Mucosa of gallbladder (tissue), 1 donor: ENCODE results near the gene GJA1. TPM values are rescaled to one million over a fixed set of nuclear protein-coding genes. Genes with fewer than 3 reads are reported as not detected.
"Not testable (repeated sequence)": the region's sequence is repeated elsewhere in the genome, so short reads cannot be mapped to it uniquely, and the experiment has no call there.

Experiments used
- DNase-seq: peaks from one replicate; pipeline ENCODE4 v3.0.0-alpha.2; 2020; ENCODE audit warnings: low spot score
- total RNA-seq: library from RNA; stranded (reverse); gene quantifications from one replicate; pipeline ENCODE4 v1.2.1, GENCODE V29; 2021
- donor health status: DM: no; HTN: no; CAD: no.

Gene GJA1
- total RNA-seq, result 109 TPM

GRCh38 chr6:121435444-121436069, at the start of gene GJA1:
Gene GJA1 (plus strand): TSS chr6:121435646. CDS start chr6:121446848, 11,202 bp downstream.
- DNase-seq, result peak; percentile 52

- DNase-seq, result not testable (repeated sequence)
Measured at GRCh38 chr6:121386551-121386950, 48.9 kb upstream of the GJA1 start.

GRCh38 chr6:121389419-121389818, 46.0 kb upstream of the GJA1 start:
- DNase-seq, result no peak

DNA sequence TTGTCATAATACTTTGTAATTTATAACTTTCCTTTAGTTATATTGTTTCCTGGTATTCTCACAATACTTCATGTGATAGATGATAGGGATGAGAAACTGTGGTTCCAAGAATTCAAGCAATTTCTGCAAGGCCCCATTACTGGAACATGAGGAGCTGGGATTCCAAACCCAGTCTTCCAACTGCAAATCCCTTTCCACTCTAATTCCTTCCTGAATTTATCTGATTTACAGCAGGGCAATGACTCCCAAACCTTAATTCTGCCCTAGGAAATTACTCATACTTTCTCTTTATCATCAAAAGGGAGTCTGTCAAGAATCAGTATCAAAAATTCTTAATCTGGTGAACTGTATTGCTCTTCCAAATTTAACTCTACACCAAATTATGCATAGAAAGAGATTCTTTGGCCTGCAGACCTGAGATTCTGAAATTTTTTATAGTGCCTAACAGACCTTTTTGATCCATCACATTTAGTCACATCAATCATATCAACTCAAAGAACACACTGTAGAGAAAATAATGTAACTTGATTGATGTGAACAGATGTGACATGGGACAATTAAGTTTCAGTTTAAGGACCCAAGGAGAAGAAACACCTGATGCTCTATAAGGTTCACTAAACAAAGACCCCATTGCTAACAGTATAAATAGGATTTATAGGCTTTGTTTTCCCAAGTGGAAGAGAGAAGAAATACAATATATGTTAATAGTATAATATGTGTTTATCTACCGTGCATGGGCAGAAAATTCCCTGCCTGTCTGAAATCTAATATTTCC, 41.5 kb upstream of the GJA1 start:
- DNase-seq, result no peak

DNA sequence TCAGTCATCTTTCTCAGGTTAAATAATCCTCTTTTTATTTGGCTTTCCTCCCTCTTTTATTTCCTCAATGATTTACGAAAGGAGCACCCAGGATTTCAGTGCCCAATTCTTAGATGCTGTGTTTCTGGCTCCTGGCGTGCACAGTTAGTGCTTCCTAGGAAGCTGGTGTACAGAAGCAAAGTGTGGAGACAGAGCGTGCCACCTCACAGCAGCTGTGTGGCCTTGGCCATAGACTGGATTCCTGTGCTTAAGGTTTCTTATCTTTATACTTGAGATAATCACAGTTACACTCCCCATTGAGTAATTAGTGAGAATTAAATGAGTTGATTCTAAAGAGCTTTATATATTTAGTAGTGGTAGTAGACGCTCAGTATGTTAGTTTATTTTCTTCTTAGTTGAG, 39.7 kb upstream of the GJA1 start:
- DNase-seq, result no peak

DNA sequence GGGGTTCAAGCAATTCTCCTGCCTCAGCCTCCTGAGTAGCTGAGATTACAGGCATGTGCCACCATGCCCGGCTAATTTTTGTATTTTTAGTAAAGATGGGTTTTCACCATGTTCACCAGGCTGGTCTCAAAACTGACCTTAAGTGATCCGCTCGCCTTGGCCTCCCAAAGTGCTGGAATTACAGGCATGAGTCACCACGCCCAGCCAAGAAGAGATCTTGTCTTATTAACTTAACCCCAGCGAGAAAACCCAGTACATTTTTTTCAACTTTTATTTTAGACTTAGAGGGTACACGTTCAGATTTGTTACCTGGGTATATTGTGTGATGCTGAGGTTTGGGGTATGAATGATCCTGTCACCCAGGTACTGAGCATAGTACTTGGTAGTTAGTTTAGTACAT, 38.3 kb upstream of the GJA1 start:
- not testable (repeated sequence) for DNase-seq

DNA sequence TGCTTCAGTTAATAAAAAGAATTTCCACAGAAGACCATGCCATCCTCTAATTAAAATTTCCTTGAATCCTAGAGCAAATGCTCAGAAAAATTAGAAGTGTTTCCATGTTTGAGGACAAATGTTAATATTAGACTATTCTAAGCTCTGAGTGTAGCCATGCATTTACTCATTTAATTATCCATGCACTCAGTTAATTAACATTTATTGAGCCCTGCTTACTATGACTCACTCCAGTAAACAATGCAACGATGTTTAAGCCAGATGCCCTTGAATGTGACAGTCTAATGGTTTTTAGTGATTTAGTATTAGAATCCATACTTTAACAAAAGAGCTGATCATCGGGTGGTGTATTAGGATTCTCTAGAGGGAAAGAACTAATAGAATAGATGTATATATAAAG, 37.3 kb upstream of the GJA1 start:
- DNase-seq, result no peak

GRCh38 chr6:121399966-121400365, 35.5 kb upstream of the GJA1 start:
- no peak for DNase-seq

- no peak for DNase-seq
Measured at GRCh38 chr6:121403964-121404363, 31.5 kb upstream of the GJA1 start.

- no peak for DNase-seq
Measured at GRCh38 chr6:121405306-121405705, 30.1 kb upstream of the GJA1 start.

DNA sequence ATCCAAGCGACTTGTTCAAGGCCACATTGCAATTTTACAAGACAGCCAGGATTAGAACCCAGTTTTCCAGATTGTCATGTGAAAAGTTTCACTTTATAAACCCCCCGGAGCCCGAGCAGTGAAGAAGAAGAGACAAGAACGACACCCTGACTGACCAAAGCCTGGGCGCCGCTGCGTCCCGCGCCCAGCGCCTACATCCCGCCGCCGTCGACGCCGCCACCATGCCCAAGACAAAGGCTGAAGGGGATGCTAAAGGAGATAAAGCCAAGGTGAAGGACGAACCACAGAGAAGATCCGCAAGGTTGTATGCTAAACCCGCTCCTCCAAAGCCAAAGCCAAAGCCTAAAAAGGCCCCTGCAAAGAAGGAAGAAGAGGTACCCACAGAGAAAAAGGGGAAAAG, 27.1 kb upstream of the GJA1 start:
- DNase-seq, result no peak

- no peak for DNase-seq
Measured at GRCh38 chr6:121413879-121414278, 21.6 kb upstream of the GJA1 start.

- no peak for DNase-seq
Measured at GRCh38 chr6:121418346-121418745, 17.1 kb upstream of the GJA1 start.

GRCh38 chr6:121426686-121427085, 8.8 kb upstream of the GJA1 start:
- DNase-seq, result no peak

DNA sequence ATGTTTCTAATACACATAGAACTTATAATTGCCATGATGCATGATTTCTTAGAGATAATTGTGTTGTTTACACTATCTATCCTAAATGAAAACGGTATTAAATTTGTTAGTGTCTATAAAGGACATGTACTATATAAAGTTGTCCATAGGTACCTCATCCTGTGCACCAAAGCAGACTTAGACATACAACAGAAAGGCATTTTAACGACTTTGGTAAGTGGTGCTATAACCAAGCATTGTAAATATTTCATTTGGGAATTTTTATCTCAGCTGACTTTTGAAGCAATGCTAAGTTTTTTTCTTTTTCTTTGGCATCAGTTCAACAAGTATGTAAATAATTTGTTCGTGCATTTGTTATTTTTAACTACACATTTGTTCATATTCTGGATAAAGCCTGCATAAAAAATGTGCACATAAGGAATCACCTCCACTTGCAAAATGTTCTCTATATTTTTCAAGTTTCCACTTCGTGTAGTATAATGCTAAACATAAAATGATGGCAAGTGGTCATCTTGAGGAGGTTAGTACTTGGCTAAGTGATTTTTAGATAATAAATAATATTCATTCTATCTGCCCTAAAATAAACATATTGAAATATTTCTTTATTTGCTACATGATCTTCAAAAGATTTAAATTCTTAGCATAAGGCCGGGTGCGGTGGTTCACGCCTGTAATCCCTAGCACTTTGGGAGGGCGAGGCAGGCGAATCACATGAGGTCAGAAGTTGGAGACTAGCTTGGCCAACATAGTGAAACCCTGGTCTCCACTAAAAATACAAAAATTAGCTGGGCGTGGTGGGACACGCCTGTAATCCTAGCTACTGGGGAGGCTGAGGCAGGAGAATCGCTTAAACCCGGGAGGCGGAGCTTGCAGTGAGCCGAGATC, 6.3 kb upstream of the GJA1 start:
- no peak for DNase-seq

GRCh38 chr6:121430514-121431460, 4.7 kb upstream of the GJA1 start:
- DNase-seq, result no peak

DNA sequence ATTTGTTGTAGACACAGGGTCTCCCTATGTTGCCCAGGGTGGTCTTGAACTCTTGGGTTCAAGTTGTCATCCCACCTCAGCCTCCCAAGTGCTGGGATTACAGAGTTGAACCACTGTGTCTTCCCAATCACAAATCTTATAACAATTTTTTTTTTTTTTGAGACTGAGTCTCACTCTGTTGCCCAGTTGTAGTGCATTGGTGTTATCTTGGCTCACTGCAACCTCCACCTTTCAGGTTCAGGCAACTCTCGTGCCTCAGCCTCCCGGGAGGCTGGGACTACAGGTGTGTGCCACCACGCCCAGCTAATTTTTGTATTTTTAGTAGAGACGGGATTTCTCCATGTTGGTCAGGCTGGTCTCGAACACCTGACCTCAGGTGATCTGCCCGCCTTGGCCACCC, 3.7 kb upstream of the GJA1 start:
- DNase-seq, result not testable (repeated sequence)

DNA sequence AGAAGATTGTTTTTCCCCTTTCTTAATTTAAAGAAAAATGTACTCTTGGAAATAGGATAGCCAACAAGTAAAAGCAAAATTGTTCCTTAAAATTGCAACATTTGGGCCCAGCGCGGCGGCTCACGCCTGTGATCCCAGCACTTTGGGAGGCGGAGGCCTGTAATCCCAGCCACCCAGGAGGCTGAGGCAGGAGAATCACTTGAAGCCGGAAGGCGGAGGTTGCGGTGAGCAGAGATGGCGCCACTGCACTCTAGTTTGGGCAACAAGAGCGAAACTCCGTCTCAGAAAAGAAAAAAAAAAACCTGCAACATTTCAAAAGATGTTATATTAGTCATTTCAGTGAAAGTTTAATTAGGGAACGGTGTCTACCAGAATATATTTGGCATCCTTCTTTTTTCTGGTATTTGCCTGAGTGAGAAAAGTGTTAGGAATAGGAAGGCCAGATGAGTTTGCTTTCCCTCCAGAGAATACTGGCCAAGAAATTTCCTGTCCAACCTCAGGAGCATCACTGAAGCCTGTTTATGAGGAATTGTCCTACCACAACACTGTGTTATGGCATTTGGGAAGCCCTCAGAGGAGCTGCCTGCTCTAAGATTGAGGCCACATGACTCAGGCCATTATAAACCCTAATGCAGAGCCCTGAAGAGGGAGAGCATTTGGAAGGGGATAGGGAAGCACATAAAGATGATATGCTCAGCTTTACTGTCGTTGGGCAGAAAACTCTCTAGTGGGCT, 1.2 kb upstream of the GJA1 start:
- no peak for DNase-seq

DNA sequence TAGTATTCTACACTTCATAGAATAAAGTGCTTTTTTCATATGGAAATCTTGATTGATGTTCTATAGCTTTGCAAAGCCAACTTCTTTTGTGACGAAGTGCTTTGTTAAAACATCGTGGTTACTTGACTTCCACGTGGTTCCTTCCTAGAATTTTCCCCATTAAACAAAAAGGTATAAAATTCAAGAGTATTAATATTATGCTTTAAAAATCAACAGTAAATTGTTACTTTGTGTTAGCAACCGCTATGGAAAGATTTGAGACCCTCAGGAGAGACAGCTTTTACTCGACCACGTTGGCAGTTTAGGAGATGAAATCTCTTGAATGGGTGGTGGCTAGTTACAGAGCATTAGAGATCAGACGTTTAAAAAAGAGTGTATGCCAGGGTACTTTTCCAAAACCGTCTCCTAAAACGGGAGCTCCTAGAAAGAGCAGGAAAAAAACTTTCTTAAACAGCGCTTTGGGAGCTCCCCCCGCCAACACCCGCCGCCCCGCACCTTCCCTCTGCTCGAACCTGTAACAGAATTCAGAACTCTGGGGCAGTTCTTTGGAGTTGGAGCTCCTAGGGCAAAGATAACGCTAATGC, 920 bp downstream of the GJA1 start:
- DNase-seq, result no peak
